HS-27A (cell line): Measurements from ENCODE around the gene ACSF3.

ENCODE experiments used
- DNase-seq: peaks from one replicate; pipeline ENCODE4 v3.0.0-alpha.2; 2012; ENCODE audit warnings: low read depth, missing footprints

Gene ACSF3

GRCh38 chr16:89131783-89132182 lies 38.1 kb downstream of the ACSF3 start:
- no peak for DNase-seq

DNA sequence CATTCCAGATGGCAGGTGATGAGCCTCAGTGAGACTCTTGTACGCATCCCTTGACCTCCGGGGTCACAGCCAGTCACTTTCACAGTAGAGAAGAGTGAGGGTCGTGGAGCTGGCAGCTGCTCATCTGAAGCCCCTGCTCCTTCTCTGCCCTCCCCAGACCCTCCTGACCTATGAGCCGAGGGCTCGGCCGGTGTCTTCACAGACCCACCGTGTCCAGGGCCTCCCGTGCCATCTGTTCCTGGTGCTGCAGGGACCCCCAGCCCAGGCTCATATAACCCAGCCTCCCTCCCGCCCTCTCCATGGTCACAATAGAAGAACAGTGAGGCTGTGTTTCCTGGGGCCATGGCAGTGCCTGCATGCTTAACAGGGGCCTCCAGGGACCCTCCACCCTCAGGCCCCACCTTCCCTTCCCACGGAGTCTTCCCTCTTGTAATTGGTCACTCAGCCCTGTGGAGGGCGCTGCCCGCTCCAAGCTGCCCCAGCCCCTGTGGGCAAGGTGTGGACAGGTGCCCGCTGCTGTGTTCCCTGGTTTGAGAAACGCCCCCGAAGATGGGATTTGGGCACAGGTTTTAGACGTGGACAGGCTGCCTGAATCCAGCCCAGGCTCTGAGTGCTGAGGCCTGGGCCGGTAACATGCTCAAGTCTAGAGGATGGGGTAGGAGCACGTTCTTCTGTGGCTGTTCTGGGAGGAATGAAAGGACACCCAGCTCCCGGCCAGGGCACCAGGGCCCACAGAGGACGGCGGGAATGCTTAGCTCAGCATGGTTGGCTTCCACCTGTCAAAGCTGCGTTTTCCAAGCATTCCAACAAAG lies 38.7 kb downstream of the ACSF3 start:
- DNase-seq = no peak

DNA sequence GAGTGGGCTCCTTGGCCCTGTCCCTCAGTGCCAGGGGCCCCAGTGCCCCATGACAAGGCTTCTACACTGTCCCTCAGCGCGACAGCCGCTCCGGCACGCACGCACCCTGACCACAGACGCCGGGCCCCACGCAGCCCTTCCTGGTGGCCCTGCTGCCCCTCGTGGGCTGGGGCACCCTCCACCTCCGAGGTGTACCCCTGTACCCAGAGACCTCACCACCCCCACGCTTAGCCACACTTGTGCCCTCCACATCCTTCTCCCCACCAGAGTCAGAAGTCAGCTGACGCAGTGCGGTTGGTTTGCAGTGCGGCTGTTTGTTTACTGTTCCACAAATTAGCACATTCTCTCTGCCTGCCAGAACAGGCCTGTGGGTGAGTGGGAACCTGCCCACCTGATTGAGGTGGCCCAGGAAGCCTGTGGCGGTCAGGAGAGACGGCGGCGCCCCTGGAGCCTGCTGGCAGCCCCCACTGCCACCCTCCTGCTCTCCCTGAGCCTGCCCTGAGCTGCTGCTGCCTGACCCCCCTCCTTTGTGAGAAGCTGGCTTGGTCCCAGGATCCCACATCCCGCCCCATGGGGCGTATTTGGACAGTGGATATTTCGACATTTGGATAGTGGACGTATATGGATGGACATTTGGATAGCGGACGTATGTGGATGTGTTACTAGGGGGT lies 39.9 kb downstream of the ACSF3 start:
- DNase-seq = no peak

DNA sequence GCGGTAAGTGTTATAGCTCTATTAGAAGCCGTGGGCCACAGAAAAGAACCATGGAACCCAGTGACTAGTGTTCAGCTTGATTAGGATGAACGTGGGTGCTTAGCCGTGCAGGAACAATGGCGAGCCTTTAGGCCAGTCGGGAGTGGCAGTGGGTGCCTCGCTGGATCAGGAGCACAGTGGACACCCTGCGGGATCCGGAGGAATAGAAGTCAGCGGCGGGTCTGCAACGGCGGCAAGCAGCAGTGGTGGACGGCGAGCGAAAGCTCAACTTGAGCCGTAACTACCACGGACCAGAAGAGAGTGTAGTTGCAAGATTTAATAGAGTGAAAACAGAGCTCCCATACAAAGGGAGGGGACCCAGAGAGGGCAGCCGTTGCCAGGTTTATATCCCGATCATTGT lies 40.6 kb downstream of the ACSF3 start:
- no peak for DNase-seq

DNA sequence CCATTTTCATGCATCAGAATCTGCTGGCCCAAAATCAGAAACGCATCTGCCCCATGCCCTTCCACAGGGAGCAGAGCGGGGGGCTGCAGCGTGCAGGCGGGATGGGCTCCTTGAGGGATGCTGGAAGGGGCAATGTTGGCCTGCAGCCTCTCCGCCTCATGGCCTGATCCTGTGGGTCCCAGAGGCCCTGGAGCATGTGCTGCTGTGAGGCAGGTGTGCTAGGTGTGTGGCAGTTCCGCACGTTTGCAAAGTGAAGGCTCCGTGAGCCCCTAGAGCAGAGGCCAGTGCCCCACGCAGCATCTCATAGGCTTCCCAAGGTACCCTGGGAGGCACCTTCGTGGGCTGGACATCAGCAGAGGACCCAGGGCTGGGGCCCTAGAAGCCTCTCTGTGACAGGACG lies 41.5 kb downstream of the ACSF3 start:
- no peak for DNase-seq

DNA sequence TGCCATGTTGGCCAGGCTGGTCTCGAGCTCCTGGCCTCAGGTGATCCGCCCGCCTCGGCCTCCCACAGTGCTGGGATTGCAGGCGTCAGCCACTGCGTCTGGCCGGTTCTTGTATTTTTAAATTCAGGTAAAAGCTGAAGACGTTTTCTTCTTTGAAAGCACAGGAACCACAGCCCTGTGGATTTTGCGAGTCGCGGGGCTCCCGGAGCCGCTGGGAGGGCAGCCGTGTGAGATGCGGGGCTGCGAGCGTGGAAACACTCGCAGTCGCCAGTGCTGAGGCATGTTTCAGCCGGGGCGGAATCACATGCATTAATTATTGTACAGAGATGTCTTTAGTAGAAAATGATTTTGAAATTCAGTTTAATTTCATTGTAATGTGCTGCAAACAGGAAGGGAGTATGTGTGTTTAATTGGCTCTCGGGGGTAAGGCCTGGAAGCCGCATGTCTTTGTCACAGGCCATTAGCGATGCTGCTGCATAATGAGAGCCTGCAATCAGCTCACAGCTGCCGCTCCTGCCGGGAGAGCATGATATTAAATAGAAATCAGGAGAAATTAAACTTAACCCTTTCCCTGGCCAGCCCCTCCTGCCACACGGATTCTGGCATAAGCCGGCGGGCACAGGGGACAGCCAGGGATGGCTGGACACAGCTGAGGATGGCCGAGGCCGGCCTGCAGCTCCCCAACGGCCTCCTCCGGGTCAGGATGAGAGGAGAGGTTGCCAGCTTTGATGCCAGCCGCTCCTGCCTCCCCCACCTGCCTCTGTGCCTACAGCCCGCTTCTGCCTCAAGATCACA lies 42.5 kb downstream of the ACSF3 start:
- no peak for DNase-seq

- DNase-seq = no peak
Measured at GRCh38 chr16:89136931-89137330, 43.3 kb downstream of the ACSF3 start.

- DNase-seq = no peak
Measured at GRCh38 chr16:89137666-89138512, 44.2 kb downstream of the ACSF3 start.

GRCh38 chr16:89138513-89138795 lies 44.8 kb downstream of the ACSF3 start:
- no peak for DNase-seq

DNA sequence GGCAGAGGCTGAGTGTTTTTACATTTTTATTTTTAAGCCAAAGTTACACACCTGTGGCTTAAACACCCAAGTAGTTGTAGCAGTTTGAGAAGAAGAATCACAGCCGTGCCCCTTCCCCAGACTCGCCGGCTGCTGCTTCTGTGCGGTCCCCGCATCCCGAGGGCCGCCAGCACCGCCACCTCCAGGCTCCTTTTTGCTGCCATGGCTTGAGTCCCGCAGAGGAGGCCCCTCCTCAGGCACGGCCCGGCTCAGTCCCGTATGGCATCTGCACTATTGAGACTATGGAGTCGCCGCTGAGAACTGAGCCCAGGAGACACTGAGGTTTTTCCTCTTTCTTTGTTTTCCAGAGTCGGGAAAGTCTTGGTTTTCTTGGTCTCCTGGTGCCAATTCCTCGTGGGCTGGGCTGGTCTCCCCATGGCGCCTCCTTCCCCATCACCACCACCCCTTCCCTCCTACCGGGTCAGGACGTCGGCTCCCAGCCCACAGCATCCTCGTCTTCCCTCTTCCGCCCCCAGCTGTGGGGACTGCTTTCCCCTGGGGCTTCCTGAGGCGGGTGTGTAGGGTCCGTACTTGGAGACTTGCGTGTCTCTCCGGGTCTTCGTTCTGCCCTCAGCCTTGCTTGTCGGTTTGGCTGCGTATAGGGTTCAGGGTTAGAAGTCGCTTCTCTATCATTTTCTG lies 45.3 kb downstream of the ACSF3 start:
- DNase-seq = no peak

DNA sequence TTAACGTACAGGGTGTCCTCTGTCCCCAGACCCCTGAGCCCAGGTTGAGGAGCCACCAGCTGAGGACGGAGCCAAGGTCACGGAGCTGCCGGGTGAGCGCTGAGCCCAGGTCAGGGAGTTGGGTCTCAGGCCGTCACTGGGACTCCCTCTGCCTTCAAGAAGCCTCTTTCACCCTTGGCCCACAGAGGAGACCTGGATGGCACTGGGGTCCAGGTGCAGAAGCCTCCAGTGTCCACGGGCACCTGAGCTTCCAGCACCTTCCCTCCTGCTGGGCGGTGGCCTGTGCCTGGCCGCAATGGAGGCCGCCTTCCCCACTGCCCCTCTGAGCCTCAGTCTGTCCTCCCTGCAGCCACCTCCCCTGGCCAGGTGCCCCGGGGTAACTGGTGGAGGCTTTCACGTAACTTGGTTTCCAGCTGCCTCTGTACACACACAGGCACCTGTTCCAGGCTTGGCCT lies 46.3 kb downstream of the ACSF3 start:
- no peak for DNase-seq

DNA sequence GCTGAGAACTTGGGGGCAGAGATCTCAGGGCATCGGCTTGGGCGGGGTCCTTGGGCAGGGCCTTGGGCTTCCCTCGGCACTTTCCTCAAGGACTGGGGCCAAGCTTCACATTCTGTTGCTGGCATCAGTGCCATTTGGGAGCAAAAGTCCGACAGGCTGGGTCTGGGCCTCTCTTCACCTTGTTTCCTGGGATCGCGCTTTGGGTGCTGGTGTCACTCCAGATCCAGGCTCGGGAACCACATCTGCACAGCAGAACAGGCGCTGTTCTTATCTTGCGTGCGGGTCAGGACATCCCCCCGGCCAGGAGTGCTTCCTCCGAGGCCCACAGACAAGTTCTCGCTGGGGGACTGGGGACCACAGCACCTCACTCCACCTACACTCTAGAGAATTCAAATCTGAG lies 46.7 kb downstream of the ACSF3 start:
- no peak for DNase-seq

DNA sequence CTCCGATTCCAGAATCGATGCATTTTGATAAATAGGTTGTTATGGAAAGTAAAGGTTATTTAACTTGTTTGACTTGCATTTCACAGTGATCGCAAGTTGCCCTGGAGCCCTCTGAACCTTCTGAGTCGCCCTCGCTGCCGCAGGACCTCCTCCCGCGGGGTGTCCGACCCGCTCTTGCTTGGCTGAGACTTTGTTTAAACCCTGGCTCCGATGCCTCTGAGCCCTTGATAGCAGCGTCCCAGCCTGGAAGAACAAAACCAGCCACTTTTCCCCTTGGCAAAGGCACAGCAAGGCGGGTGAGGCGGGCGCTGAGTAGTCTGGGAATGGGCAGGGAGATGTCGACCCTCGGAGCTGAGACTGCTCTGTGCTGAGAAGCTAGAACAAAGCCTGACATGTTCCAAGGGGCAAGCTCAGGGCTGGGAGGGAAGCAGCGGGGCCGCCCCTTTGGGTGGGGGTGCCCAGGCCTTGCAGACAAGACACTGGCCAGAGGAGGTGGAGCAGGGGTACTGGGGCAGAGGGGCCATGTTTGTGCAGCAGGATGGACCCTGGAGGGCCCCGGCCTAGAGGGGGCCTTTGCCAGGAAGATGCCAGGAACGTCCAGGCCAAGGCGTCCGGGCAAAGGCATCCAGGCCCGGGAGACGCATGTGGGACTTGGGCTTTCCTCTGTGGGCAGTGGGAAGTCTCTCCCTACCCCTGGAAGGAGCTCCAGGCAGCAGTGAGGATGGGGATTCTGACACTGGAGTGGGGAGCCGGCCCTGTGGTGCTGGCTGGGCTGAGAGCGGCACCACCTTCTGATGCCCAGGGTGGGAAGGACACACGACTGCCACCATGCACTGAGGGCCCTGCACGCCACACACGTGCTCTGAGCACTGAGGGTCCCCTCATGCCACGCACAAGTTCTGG lies 47.6 kb downstream of the ACSF3 start:
- DNase-seq = no peak

- DNase-seq = no peak
Measured at GRCh38 chr16:89141884-89142267, 48.2 kb downstream of the ACSF3 start.

DNA sequence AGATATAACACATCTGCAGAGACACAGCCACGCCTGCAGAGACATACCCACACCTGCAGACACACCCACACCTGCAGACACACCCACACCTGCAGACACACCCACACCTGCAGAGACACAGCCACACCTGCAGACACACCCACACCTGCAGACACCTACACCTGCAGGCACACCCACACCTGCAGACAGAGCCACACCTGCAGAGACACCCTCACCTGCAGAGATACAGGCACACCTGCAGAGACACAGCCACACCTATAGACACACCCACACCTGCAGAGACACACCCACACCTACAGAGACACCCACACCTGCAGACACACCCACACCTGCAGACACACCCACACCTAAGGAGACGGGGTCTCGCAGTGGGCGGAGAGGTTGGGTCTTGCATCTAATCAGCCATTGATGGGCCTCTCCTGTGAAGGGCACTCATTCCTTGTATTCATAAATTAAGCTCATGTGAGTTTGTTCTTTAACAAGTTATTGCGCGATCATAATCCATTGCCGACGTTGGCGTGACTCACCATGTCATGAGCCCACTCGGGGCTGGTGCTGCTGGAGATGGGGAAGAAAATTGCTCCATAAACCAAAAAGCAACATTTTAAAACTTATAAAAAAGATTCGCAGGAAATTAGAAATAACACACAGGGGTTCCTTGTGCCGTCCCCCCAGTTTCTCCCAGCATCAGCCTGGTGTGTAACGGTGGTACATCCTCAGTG lies 49.0 kb downstream of the ACSF3 start:
- DNase-seq = no peak

DNA sequence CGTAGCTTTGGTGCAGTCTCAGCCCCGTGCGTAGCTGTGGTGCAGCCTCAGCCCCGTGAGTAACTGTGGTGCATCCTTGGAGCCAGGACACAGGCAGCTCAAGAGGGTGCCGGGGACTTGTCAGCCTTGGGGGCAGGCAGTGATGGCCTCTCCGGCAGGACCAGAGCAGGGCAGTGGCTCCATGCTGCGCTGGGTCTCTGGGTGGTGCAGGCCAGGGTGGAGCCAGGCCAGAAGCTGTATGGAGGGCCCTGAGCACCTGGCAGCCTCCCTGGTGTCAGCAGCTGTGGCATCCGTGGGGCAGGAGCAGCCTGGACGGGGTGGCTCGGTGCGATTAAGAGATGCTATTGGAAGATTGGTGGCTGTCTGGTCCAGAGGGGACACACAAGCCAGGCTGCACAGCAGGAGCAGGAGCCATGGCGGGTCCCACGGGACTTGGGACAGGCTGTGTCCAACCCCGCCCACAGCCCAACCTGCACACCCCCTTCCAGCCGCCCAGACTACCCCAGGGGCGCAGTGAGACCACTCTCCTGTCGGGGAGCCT lies 49.6 kb downstream of the ACSF3 start:
- DNase-seq = no peak

- no peak for DNase-seq
Measured at GRCh38 chr16:89143911-89144675, 50.4 kb downstream of the ACSF3 start.

GRCh38 chr16:89144681-89145080 lies 51.0 kb downstream of the ACSF3 start:
- DNase-seq = no peak
